Stimulated activated naive CD8-positive, alpha-beta T cell treated with anti-CD3 and anti-CD28 coated beads, Interleukin-15, Interleukin-2, amounts not matched to agents 100 ng/mL and 50 ng/mL, for 24 hours (primary cell): Measurements from ENCODE around the gene FAM210A.

Experiments used
- H3K27ac Mint-ChIP-seq: one replicate; pipeline ENCODE4 v1.8.0; 2021; ENCODE audit warnings: mild to moderate bottlenecking, mixed read lengths
- H3K27me3 Mint-ChIP-seq: one replicate; pipeline ENCODE4 v1.8.0; 2021; ENCODE audit warnings: mixed read lengths
- H3K36me3 Mint-ChIP-seq: one replicate; pipeline ENCODE4 v1.8.0; 2021; ENCODE audit warnings: low read depth, mixed read lengths
- H3K4me1 Mint-ChIP-seq: one replicate; pipeline ENCODE4 v1.8.0; 2021; ENCODE audit warnings: low read depth, mixed read lengths
- H3K4me3 Mint-ChIP-seq: one replicate; pipeline ENCODE4 v1.8.0; 2021; ENCODE audit warnings: mild to moderate bottlenecking, mixed read lengths
- H3K9me3 Mint-ChIP-seq: one replicate; pipeline ENCODE4 v1.8.0; 2021; ENCODE audit warnings: mixed read lengths

FAM210A gene

DNA sequence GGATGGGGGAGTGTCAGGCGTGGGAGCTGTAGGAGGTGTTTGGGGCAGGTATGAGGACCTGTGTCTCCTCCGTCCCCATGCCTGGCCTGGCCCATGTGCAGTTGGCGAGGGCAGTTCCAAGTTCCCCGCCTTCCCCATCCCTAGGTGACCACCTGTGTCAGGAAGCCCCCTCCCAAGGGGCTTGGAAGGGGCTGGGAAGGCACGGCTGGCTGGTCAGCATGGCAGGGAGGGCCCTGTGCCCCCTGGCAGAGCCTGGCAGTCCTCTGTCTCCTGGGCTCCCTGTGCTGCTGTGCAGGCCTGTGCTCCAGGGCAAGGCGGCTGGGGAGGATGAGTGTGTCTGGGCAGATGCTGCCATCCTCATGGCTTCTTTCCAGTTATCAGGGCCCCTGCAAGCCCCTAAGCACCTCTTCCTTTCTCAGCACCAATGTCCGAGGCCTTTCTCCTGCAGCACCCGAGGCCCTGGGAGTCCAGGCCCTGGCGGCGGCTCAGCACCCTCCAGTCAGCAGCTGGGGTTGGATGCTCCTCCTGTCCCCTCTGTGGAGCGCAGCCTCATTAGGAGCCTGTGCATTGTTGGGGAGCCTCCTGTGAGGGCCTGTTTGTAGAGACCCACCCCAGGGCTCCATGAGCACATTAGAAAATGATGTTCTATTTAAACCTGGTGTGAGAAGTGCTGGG lies 101.7 kb downstream of the FAM210A start:
- H3K36me3 Mint-ChIP-seq: no peaks in the 10 kb centered on the region
- H3K4me3 Mint-ChIP-seq: no peak overlapping the region
- no peaks in the 10 kb centered on the region for H3K27me3 Mint-ChIP-seq
- no peaks in the 10 kb centered on the region for H3K9me3 Mint-ChIP-seq
- peaks cover 8% of the 10 kb centered on the region for H3K4me1 Mint-ChIP-seq
- H3K27ac Mint-ChIP-seq: no peak overlapping the region

DNA sequence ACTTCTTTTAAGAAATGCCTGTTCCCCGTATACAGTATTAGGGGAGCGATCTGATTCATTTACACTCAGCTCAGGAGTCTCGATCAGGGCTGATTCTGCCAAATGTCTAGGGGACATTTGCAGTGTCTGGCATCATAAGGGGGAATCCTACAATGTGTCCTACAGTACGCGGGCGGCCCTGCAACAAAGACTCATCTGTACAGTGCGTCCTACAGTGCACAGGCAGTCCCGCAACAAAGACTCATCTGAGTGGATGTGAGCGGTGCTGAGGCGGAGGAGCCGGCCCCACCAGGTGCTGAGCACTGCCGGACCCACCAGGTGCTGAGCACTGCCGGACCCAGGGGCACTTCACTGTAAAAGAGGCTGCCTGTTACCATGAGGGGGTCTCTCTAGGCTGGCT lies 102.5 kb downstream of the FAM210A start:
- Mint-ChIP-seq H3K9me3 (no peaks in the 10 kb centered on the region), H3K27me3 (no peaks in the 10 kb centered on the region), H3K36me3 (no peaks in the 10 kb centered on the region), H3K4me3 (no peak overlapping the region), H3K4me1 (no peaks in the 10 kb centered on the region), H3K27ac (no peak overlapping the region)

DNA sequence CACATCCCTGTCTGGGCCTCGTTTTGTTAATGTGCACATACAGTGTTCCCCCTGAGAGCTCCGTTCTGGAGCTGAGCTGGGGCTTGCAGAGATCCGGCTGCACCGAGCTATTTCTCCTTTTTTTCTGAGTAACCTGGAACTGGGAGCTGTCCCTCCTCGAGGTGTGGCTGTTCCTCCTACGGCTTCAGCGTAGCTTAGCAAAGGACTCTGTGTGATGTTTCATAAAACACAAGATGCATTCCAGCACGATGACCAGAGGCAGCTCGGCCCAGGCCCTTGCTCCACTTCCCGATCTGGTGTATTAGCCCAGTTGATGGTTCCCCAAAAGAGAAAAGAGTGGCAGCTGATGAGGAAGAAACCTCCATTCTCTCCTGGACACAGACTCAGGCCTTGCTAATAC lies 103.0 kb downstream of the FAM210A start:
- Mint-ChIP-seq H3K9me3 (no peaks in the 10 kb centered on the region), H3K27ac (no peak overlapping the region), H3K27me3 (no peaks in the 10 kb centered on the region), H3K4me3 (no peak overlapping the region), H3K36me3 (no peaks in the 10 kb centered on the region), H3K4me1 (peaks cover 5% of the 10 kb centered on the region)

DNA sequence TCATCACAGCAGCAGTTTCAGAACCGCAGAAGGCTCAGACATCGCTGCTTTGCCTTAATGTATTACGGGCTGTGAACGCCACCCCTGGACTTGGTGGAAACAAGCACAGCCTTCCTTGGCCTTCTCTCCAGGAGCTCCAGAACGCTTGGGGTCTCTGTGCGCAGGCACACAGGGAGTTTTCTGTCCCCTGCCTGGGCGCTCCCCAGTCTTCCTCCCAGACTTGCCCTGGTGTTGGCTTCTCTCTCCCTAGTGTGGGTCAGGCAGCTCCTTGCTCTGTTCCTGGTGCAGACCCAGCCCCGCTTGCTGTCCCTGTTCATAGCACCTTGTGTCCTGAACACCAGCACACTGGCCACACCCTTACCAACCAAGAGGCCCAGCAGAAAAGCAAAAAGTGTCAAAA lies 103.6 kb downstream of the FAM210A start:
- Mint-ChIP-seq H3K27ac (no peak overlapping the region), H3K27me3 (no peaks in the 10 kb centered on the region), H3K4me3 (no peak overlapping the region), H3K9me3 (no peaks in the 10 kb centered on the region), H3K4me1 (peaks cover 10% of the 10 kb centered on the region), H3K36me3 (no peaks in the 10 kb centered on the region)

DNA sequence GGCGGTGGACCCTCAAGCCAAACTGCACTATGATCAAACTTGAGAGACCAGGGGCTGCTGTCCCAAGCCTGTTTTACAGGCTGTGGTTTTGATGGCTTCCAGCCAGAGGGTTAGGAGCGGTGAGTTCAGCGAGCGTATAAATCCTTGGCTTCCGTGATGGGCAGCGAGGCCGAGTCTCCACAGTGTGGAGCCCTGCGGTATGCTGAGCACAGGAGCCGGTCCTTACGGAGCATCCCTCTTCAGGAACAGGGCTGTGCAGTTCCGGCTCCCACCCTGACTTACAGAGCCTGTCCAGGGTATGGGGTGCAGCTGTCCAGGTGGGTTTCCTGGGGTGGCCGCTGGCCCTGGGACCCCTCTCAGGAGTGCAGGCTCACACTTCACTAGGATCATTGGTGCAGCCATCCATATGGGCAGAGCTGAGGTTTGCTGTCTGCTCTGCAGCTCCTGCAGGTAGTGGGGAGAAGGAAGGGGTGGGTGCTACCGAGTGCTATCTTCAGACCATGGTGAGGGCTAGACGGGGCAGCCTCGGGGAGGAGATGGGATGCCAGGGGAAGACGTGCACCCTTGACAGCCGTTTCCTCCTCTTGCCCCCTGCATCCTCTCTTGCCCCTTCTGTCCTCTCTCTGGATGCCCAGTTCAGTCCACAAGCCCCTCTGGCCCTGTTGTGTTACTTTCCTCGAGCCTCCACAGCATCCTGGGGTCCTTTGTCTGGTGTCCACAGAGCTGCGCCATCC lies 104.3 kb downstream of the FAM210A start:
- peaks cover 16% of the 10 kb centered on the region for H3K4me1 Mint-ChIP-seq
- H3K36me3 Mint-ChIP-seq: no peaks in the 10 kb centered on the region
- no peak overlapping the region for H3K27ac Mint-ChIP-seq
- no peaks in the 10 kb centered on the region for H3K27me3 Mint-ChIP-seq
- no peaks in the 10 kb centered on the region for H3K9me3 Mint-ChIP-seq
- no peak overlapping the region for H3K4me3 Mint-ChIP-seq

DNA sequence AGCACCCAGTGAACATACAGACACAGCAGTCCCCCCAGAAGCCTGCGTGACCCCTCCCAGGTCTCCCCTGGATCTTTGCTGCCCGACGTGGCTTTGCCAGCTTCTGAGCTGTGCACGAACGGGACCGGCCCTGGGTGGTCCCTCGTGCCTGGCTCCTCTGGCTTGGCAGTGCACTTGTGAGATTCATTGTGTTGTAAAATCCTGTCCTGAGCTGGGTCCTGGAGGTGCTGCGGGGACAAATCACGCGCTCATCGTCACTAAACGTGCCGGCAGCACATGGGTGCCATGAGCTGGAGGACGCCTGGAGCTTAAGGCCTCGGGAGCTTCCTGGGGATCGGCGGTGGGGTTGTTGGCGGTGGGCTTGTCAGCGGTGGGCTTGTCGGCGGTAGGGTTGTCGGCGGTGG lies 104.9 kb downstream of the FAM210A start:
- no peak overlapping the region for H3K27ac Mint-ChIP-seq
- H3K27me3 Mint-ChIP-seq: no peaks in the 10 kb centered on the region
- no peaks in the 10 kb centered on the region for H3K36me3 Mint-ChIP-seq
- no peaks in the 10 kb centered on the region for H3K9me3 Mint-ChIP-seq
- peaks cover 23% of the 10 kb centered on the region for H3K4me1 Mint-ChIP-seq
- no peak overlapping the region for H3K4me3 Mint-ChIP-seq

DNA sequence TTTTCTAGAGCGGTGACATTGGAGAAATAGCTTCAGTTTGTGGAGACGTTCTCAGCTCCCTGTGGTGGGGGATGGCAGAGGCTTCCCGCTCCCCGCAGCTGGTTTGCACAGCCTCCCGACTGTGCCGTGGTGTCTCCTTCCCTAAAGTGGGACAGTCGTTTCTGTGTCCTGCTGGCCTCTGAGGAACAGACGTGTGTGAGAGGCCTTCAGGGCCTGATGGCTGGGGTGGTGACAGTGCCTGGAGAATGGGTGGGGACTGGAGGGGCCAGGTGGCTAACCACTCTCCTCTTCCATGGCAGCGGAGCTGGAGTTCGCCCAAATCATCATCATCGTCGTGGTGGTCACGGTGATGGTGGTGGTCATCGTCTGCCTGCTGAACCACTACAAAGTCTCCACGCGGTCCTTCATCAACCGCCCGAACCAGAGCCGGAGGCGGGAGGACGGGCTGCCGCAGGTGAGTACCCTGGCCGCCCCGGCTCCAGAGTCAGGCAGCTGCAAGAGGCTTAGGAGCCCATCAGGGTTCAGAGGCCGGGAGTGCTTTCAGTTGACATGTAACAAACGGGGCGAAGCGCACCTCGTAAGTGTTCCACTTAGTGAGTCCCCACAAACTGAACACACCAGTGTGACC lies 105.4 kb downstream of the FAM210A start:
- H3K36me3 Mint-ChIP-seq: no peaks in the 10 kb centered on the region

DNA sequence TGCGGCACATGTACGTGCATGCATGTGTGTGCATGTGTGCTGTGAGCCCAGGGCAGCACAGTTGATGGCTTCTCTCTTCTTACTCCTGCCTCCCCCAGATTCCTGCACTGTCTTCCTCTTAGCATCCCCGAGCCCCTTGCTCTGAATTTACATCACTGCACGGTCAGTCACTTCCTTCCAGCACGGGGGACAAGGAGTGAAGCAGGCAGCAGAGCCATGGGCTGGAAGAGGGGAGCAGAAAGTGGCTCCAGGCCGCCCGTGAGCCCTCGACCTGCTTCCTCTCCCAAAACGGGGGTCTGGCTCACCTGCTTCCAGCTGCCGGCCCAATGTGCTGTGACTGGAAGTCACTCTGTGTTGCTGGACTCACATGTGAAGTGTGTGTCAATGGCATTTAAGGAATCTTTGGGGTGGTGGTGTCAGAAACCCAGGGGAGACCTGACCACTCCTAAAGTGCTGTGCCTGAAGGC lies 106.1 kb downstream of the FAM210A start:
- no peak overlapping the region for H3K4me3 Mint-ChIP-seq
- H3K9me3 Mint-ChIP-seq: no peaks in the 10 kb centered on the region
- H3K36me3 Mint-ChIP-seq: no peaks in the 10 kb centered on the region
- no peak overlapping the region for H3K27ac Mint-ChIP-seq
- no peaks in the 10 kb centered on the region for H3K27me3 Mint-ChIP-seq
- H3K4me1 Mint-ChIP-seq: peaks cover 35% of the 10 kb centered on the region

More for the DNA sequence above, 105.4 kb downstream of the FAM210A start:
- H3K9me3 Mint-ChIP-seq: no peaks in the 10 kb centered on the region
- no peak overlapping the region for H3K4me3 Mint-ChIP-seq
- peaks cover 28% of the 10 kb centered on the region for H3K4me1 Mint-ChIP-seq
- H3K27me3 Mint-ChIP-seq: no peaks in the 10 kb centered on the region
- H3K27ac Mint-ChIP-seq: no peak overlapping the region

DNA sequence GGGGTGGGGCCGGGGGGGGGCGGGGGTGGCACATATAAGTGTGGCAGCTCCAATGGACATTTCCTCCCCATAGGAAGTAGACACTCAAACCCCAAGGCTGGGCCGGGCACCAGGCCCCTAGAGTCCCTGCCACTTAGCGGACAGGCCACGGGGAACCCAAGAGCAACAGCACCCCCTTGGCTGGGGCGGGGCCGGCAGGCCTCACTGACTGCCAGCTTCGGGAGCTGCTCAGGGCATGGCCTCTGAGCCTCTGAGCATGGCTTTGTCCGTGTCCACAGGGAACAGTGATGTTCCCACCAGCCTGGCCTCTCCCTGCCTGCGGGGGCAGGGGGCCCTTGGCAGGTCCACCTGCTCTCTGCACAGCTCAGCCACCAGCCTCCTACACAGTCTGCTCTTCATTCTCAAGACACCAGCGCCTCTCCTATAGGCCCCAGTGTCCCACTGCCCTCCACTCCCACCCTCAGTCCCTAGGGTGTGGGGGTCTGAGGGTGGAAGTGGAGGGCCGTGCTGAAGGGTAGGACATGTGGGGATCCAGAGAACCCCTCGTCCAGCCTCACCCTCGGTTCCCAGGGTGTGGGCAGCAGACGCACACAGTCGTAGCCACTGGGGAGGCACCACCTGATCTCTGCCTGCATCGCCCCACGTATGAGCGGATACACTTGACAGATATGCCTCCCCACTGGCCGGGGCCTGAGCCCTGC lies 106.7 kb downstream of the FAM210A start:
- Mint-ChIP-seq H3K4me1 (peaks cover 40% of the 10 kb centered on the region), H3K36me3 (no peaks in the 10 kb centered on the region), H3K9me3 (no peaks in the 10 kb centered on the region), H3K27me3 (no peaks in the 10 kb centered on the region), H3K4me3 (no peak overlapping the region), H3K27ac (no peak overlapping the region)

DNA sequence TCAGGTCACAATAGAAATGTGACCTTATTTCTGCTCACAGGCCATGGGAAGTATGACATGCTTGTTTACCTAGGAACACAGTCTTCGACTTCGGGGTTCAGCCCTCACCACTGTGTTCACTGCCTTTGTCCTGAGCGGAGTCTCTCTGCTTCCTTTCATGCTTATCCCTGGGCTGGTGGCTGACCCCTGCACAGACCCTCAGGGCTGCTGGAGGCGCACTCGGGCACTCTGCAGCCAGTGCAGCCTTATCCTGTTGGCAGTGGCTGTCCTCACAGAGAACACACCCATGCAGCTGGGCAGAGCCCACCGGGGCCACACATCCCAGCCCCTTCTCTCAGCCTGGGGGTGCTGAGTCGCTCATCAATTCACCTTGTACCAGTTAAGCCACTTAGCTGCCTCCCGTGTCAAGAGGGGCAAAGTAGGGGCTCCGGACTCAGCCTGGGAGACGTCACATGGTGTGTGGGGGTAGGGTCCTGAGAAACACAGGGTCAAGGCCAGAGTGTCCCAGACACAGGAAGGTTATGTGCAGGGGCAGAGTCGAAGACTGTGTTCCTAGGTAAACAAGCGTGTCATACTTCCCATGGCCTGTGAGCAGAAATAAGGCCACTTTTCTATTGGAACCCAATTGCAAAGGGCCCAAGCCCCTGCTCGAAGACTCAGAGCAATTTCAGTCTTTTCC lies 107.5 kb downstream of the FAM210A start:
- Mint-ChIP-seq H3K4me1 (peaks cover 48% of the 10 kb centered on the region), H3K9me3 (no peaks in the 10 kb centered on the region), H3K4me3 (no peak overlapping the region), H3K27ac (peak overlapping the region; percentile 21), H3K36me3 (no peaks in the 10 kb centered on the region), H3K27me3 (no peaks in the 10 kb centered on the region)

DNA sequence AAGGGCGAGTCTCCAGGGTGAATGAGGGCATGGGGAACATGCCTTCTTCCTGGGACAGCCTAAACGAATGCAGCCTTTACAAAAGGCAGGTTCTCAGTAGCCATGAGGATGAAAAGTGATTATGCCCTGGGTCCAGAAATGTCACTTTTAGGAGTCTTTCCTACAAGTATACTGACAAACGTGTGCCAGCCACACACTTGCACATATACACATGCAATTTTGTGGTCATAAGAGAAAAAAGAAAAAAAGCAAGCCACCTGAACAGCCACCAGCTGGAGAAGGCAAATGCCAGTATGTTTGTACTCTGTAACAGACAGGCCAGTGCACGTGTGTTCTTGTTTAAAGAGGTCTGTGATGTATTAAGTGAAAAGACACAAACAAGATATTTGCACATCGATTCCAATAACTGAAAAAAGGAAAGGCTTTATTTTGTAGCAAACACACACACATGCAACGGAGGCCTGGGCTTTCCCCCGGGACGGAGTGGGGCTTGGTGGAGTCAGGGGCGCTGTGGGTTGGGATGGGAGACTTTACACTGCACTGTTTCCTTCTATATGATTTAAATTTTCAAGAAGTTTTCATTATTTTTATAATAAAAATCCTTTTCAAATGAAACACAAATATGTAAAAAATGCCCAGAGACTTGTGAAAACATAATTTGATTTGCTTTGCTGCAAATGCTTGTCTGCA lies 108.4 kb downstream of the FAM210A start:
- Mint-ChIP-seq H3K36me3 (no peaks in the 10 kb centered on the region), H3K4me3 (no peak overlapping the region), H3K9me3 (no peaks in the 10 kb centered on the region), H3K27ac (peak overlapping the region; percentile 33), H3K4me1 (peaks cover 57% of the 10 kb centered on the region), H3K27me3 (no peaks in the 10 kb centered on the region)

DNA sequence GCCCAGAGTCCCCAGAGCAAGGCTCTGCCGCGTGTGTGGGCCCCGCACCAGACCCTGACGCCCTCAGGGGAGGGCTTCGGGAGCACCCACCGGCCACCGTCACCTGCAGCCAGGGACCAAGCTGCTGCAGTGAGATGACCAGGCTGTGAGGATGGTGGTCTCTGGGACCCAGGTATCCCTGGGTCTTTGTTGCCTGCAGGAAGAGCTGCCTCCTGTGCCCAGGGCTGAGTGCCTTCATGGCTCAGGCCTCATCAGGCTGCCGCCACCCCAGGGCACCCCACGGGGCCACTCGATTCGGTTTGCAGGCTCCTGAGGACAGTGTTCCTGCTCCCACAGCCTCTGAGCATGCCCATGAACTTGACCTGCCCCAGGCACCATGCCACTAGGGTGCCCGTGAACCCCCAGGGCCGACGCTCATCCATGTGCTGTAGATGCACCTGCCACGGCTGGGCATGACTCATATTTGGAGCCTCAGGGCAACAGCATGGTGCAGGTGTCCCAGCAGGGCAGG lies 109.8 kb downstream of the FAM210A start:
- H3K27me3 Mint-ChIP-seq: no peaks in the 10 kb centered on the region
- H3K4me1 Mint-ChIP-seq: peaks cover 71% of the 10 kb centered on the region
- H3K27ac Mint-ChIP-seq: peak overlapping the region; percentile 95
- H3K36me3 Mint-ChIP-seq: no peaks in the 10 kb centered on the region
- peak overlapping the region; percentile 89 for H3K4me3 Mint-ChIP-seq
- H3K9me3 Mint-ChIP-seq: no peaks in the 10 kb centered on the region

DNA sequence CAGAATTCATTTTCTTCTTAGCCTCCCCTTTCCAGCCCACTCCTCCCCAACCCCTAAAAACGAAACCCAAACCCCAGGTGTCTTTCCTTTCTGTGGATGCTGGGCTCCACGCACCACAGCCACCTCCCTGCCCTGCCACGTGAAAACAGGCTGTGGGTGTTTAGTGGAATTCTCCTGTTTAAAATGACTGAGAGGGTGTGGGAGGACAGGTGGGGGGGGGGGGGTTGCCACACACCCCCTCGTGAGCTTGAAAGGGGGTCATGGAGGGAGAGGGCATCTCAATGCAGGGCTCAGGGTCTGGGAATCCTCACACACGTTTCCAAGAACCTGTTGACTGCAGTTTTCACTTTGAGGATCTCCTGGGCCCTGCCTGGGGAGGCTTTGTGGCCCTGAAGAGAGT lies 110.3 kb downstream of the FAM210A start:
- no peaks in the 10 kb centered on the region for H3K27me3 Mint-ChIP-seq
- no peaks in the 10 kb centered on the region for H3K9me3 Mint-ChIP-seq
- H3K4me1 Mint-ChIP-seq: peaks cover 77% of the 10 kb centered on the region
- peak overlapping the region; percentile 95 for H3K27ac Mint-ChIP-seq
- peak overlapping the region; percentile 89 for H3K4me3 Mint-ChIP-seq
- no peaks in the 10 kb centered on the region for H3K36me3 Mint-ChIP-seq

DNA sequence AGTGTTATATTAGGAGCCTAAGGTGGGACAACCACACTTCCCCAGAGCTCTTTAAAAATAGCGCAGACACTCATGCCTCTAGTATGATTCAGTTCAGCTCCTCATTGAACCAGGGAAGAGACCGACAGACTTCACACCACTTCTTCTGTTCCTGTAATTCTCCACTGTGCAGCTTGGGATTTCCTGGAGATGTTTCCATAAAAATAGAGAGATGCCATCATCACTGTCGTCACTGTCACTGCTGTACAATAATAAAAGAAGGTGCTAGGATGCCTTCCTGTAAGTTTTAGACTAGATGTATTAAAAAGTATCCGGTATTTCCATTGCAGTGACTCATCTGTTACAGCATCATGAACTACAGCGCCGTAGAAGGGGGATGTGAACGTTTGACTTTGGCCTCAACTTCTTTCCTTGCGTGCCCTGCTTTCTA lies 110.9 kb downstream of the FAM210A start:
- H3K9me3 Mint-ChIP-seq: no peaks in the 10 kb centered on the region
- peak overlapping the region; percentile 95 for H3K27ac Mint-ChIP-seq
- no peaks in the 10 kb centered on the region for H3K36me3 Mint-ChIP-seq
- H3K4me3 Mint-ChIP-seq: peak overlapping the region; percentile 89
- H3K27me3 Mint-ChIP-seq: no peaks in the 10 kb centered on the region
- H3K4me1 Mint-ChIP-seq: peaks cover 83% of the 10 kb centered on the region
